Measurements from ENCODE around the gene UFC1. TPM values are rescaled to one million over a fixed set of nuclear protein-coding genes. Genes with fewer than 3 reads are reported as not detected.

UFC1 gene
- 10 to 100 TPM; 60.5 to 83.7 (median 72.8) TPM for total RNA-seq

DNA sequence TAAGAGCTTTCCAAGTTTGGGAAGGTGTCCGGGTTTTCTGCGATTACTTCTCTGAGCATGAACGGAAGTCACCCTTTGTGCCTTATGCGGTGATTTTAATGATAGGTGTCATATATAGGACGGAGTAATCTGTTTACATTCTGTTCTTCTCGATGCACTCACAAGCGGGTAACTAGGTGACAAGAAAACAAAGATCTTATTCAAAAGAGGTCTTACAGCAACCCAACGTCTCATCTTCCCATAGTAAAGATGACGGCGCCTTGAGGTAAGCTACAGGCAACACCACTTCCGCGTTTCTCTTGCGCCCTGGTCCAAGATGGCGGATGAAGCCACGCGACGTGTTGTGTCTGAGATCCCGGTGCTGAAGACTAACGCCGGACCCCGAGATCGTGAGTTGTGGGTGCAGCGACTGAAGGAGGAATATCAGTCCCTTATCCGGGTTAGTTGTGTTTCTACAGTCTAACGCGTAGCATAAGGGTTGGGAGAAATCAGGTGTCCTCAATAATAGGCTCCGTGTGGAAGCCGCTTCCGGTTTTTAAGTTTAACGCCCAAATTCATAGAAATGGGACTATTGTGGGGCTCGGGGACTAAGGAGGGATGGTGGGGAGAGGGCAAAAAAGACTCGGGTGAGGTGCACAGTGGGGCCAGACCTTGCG lies at the start of gene UFC1:
Gene UFC1, plus strand, starts transcription at position 297 of the 656 bp plus-strand sequence. Its CDS starts 20 bp downstream, at position 317.
- peaks cover 0 to 21% of the 10 kb centered on the region in 2 donors for H3K36me3 ChIP-seq
- 0 to 2% methylated on average over 21 to 30 of the region's 33 CpGs for WGBS, 2 donors (ENCODE audit: low coverage in 1 of 2)
- peak; percentile 25 for TF ChIP-seq POLR2AphosphoS5 (IDR thresholded peaks at IDR 0.05)
- no peak for TF ChIP-seq POLR2A (IDR thresholded peaks at IDR 0.05)
- peak; percentile 91 for ATAC-seq
- H3K4me3 ChIP-seq, result peak within 1 kb of the TSS; percentile 69 to 78
- peaks cover 0 to 27% (median 11%) of the 10 kb centered on the region in 3 donors for H3K4me1 ChIP-seq
- H3K27ac ChIP-seq, result peak within 1 kb of the TSS; percentile 88 to 92 (median 90)
- no peaks in the 10 kb centered on the region for H3K27me3 ChIP-seq
- no peaks in the 10 kb centered on the region for H3K9me3 ChIP-seq

GRCh38 chr1:161106431-161106830 lies 47.3 kb upstream of the UFC1 start:
- Histone ChIP-seq H3K4me1 (no peaks in the 10 kb centered on the region), H3K4me3 (no peak overlapping the region), H3K27me3 (no peaks in the 10 kb centered on the region), H3K27ac (no peak overlapping the region), H3K9me3 (no peaks in the 10 kb centered on the region), H3K36me3 (peaks cover 0 to 25% of the 10 kb centered on the region in 2 donors)
- 100% methylated on average over 1 of the region's 1 CpG for WGBS, 2 donors (ENCODE audit: low coverage in 1 of 2)
- ATAC-seq, result no peak
- TF ChIP-seq POLR2A (IDR thresholded peaks at IDR 0.05), result no peak
- TF ChIP-seq EP300 (IDR thresholded peaks at IDR 0.05), result no peak
- TF ChIP-seq CTCF (IDR thresholded peaks at IDR 0.05), result no peak
- no peak for TF ChIP-seq POLR2AphosphoS5 (IDR thresholded peaks at IDR 0.05)

DNA sequence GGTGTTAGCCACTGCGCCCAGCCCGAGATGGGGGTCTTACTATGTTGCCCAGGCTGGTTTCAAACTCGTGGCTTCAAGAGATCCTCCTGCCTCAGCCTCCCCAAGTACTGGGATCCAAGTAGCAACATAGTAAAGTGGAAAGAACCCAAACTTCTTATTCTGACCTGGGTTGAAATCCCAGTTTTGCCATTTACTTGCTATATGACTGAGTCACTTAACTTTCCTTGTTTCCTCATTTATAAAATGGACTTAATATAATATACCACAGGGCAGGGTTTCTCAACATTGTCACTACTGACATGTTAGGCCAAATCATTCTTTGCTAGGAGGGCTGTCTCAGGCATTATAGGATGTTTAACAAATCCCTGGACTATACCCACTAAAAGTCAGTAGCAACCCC lies 42.7 kb upstream of the UFC1 start:
- Histone ChIP-seq H3K27ac (no peak overlapping the region), H3K27me3 (no peaks in the 10 kb centered on the region), H3K4me3 (no peak overlapping the region), H3K9me3 (no peaks in the 10 kb centered on the region), H3K4me1 (peaks cover 0 to 39% (median 10%) of the 10 kb centered on the region in 3 donors), H3K36me3 (peaks cover 0 to 21% of the 10 kb centered on the region in 2 donors)
- no peak for TF ChIP-seq POLR2A (IDR thresholded peaks at IDR 0.05)
- no peak for TF ChIP-seq POLR2AphosphoS5 (IDR thresholded peaks at IDR 0.05)
- TF ChIP-seq EP300 (IDR thresholded peaks at IDR 0.05), result no peak
- no peak for TF ChIP-seq CTCF (IDR thresholded peaks at IDR 0.05)
- no CpG with 5 or more reads among the region's 3 CpGs for WGBS, 2 donors (ENCODE audit: low coverage in 1 of 2)
- ATAC-seq, result no peak

GRCh38 chr1:161111527-161111926 lies 42.3 kb upstream of the UFC1 start:
- 74 to 75% methylated on average over 2 of the region's 2 CpGs for WGBS, 2 donors (ENCODE audit: low coverage in 1 of 2)
- H3K4me1 ChIP-seq, result peaks cover 0 to 44% (median 14%) of the 10 kb centered on the region in 3 donors
- H3K9me3 ChIP-seq, result no peaks in the 10 kb centered on the region
- no peak for ATAC-seq
- no peak overlapping the region for H3K27ac ChIP-seq
- TF ChIP-seq CTCF (IDR thresholded peaks at IDR 0.05) (no peak), POLR2AphosphoS5 (IDR thresholded peaks at IDR 0.05) (no peak), POLR2A (IDR thresholded peaks at IDR 0.05) (no peak), EP300 (IDR thresholded peaks at IDR 0.05) (no peak)
- H3K27me3 ChIP-seq, result no peaks in the 10 kb centered on the region
- peaks cover 0 to 21% of the 10 kb centered on the region in 2 donors for H3K36me3 ChIP-seq
- H3K4me3 ChIP-seq, result no peak overlapping the region

DNA sequence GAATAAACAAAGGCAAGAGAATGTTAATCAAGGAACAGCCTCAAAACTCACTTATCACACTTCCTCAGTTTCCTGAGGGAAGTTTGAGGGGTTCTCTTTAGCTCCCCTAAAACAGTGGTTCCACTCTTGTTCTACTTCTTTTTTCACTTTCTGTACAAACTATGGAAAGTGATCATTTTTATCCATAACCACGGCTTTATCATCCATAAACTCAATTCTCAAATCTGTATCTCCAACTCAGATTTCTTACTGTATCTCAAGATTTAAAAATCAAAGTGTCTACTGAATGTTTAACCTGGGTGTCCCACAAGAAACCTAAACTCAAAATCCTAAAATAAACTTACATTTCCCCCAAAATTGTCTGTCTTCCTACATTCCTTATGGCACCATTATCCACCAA lies 39.9 kb upstream of the UFC1 start:
- H3K4me1 ChIP-seq, result peaks cover 3 to 57% (median 25%) of the 10 kb centered on the region in 3 donors
- 100% methylated on average over 1 of the region's 1 CpG for whole genome bisulfite sequencing, 2 donors (ENCODE audit: low coverage in 1 of 2)
- TF ChIP-seq POLR2AphosphoS5 (IDR thresholded peaks at IDR 0.05) (no peak), CTCF (IDR thresholded peaks at IDR 0.05) (no peak), EP300 (IDR thresholded peaks at IDR 0.05) (no peak), POLR2A (IDR thresholded peaks at IDR 0.05) (no peak)
- peaks cover 0 to 19% of the 10 kb centered on the region in 2 donors for H3K36me3 ChIP-seq
- no peak overlapping the region for H3K27ac ChIP-seq
- no peak for ATAC-seq
- no peak overlapping the region for H3K4me3 ChIP-seq
- no peaks in the 10 kb centered on the region for H3K27me3 ChIP-seq
- H3K9me3 ChIP-seq, result no peaks in the 10 kb centered on the region

Data from gastroesophageal sphincter (tissue), 4 donors.